SK-N-SH treated with all-trans-retinoic acid at 6 μM for 48 hours (cell line): ENCODE results near the gene EPHA4.

ENCODE experiments used
- ATAC-seq: fragments of 200-7000 bp; cut with Tn5 transposase; 3 replicates; pipeline ENCODE4 v1.9.1; 2020; ENCODE audit warnings: mild to moderate bottlenecking, moderate library complexity
- ARNTL ChIP-seq: fragments of 450-650 bp; formaldehyde crosslinking; IDR thresholded peaks from 2 replicates; pipeline ENCODE4 v1.5.0; 2020; ENCODE audit warnings: low read depth, mild to moderate bottlenecking, moderate library complexity, borderline replicate concordance
- BACH2 ChIP-seq: fragments of 250-450 bp; sonication (Bioruptor Pico); IDR thresholded peaks from 2 replicates; pipeline ENCODE4 v1.9.0; 2021; ENCODE audit warnings: mild to moderate bottlenecking, borderline replicate concordance
- CSDC2 ChIP-seq: fragments of 250-450 bp; sonication (Bioruptor Pico); IDR thresholded peaks from 2 replicates; pipeline ENCODE4 v1.5.0; 2020; ENCODE audit warnings: mild to moderate bottlenecking, moderate library complexity
- ESRRG ChIP-seq: fragments of 250-450 bp; sonication (Bioruptor Pico); IDR thresholded peaks from 2 replicates; pipeline ENCODE4 v1.6.1; 2021; ENCODE audit warnings: mild to moderate bottlenecking
- GLIS3 ChIP-seq: fragments of 250-450 bp; sonication (Bioruptor Pico); IDR thresholded peaks from 2 replicates; pipeline ENCODE4 v1.5.0; 2020; ENCODE audit warnings: mild to moderate bottlenecking, moderate library complexity
- ISL1 ChIP-seq: fragments of 250-450 bp; sonication (Bioruptor Pico); IDR thresholded peaks from 2 replicates; pipeline ENCODE4 v2.1.2; 2022; ENCODE audit warnings: mild to moderate bottlenecking, moderate library complexity
- PPARA ChIP-seq: fragments of 250-450 bp; sonication (Bioruptor Pico); IDR thresholded peaks from 2 replicates; pipeline ENCODE4 v1.5.0; 2020; ENCODE audit warnings: mild to moderate bottlenecking, borderline replicate concordance
- SNAI2 ChIP-seq: fragments of 250-450 bp; sonication (Bioruptor Pico); IDR thresholded peaks from 2 replicates; pipeline ENCODE4 v1.5.0; 2020; ENCODE audit warnings: mild to moderate bottlenecking, moderate library complexity
- TOX ChIP-seq: fragments of 250-450 bp; sonication (Bioruptor Pico); IDR thresholded peaks from 2 replicates; pipeline ENCODE4 v1.8.0; 2021; ENCODE audit warnings: mild to moderate bottlenecking, moderate library complexity, borderline replicate concordance
- ZC3H10 ChIP-seq: fragments of 250-450 bp; sonication (Bioruptor Pico); IDR thresholded peaks from 2 replicates; pipeline ENCODE4 v1.5.1; 2021; ENCODE audit warnings: mild to moderate bottlenecking, moderate library complexity
- ZFP3 ChIP-seq: fragments of 250-450 bp; sonication (Bioruptor Pico); IDR thresholded peaks from 2 replicates; pipeline ENCODE4 v1.5.0; 2020; ENCODE audit warnings: mild to moderate bottlenecking, moderate library complexity
- ZFP30 ChIP-seq: fragments of 450-650 bp; formaldehyde crosslinking; IDR thresholded peaks from 2 replicates; pipeline ENCODE4 v1.5.0; 2022; ENCODE audit warnings: mild to moderate bottlenecking, moderate library complexity
- ZNF565 ChIP-seq: fragments of 450-650 bp; formaldehyde crosslinking; conservative IDR thresholded peaks from 2 replicates; pipeline ENCODE4 v1.5.0; 2020; ENCODE audit warnings: low read depth, mild to moderate bottlenecking, moderate library complexity
- ZNF70 ChIP-seq: fragments of 450-650 bp; formaldehyde crosslinking; IDR thresholded peaks from 2 replicates; pipeline ENCODE4 v1.5.0; 2020; ENCODE audit warnings: mild to moderate bottlenecking, moderate library complexity
- ZNF8 ChIP-seq: fragments of 450-650 bp; formaldehyde crosslinking; IDR thresholded peaks from 2 replicates; pipeline ENCODE4 v1.5.0; 2020; ENCODE audit warnings: mild to moderate bottlenecking, moderate library complexity
- TF ChIP-seq, protein P1 (sequence below): fragments of 250-450 bp; sonication (Bioruptor Pico); IDR thresholded peaks from 2 replicates; pipeline ENCODE4 v1.5.0; 2020; ENCODE audit warnings: mild to moderate bottlenecking, moderate library complexity
- TF ChIP-seq, protein P2 (sequence below): fragments of 250-450 bp; sonication (Bioruptor Pico); IDR thresholded peaks from 2 replicates; pipeline ENCODE4 v1.8.0; 2021; ENCODE audit warnings: low read depth, mild to moderate bottlenecking, moderate library complexity, borderline replicate concordance

EPHA4 gene

DNA sequence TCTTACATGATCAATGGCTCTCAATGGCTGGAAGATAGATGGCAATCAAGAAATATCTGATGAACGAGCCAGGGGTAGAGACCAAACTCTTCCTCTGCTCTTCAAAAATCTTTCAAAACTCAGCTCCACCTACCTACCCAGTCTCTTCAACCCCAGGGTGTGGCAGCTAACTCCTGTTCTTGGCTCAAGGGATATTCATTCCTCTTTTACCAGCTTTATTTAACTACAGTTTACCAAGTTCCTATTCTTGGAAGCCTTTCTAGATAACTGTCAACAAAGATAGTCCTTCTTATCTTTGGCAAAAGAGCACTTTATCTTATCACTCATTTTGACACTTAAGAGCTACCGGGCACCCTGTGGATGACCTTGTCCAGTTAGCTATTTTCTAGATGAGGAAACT, 36.3 kb downstream of the EPHA4 start:
- TF ChIP-seq, protein P1, sequence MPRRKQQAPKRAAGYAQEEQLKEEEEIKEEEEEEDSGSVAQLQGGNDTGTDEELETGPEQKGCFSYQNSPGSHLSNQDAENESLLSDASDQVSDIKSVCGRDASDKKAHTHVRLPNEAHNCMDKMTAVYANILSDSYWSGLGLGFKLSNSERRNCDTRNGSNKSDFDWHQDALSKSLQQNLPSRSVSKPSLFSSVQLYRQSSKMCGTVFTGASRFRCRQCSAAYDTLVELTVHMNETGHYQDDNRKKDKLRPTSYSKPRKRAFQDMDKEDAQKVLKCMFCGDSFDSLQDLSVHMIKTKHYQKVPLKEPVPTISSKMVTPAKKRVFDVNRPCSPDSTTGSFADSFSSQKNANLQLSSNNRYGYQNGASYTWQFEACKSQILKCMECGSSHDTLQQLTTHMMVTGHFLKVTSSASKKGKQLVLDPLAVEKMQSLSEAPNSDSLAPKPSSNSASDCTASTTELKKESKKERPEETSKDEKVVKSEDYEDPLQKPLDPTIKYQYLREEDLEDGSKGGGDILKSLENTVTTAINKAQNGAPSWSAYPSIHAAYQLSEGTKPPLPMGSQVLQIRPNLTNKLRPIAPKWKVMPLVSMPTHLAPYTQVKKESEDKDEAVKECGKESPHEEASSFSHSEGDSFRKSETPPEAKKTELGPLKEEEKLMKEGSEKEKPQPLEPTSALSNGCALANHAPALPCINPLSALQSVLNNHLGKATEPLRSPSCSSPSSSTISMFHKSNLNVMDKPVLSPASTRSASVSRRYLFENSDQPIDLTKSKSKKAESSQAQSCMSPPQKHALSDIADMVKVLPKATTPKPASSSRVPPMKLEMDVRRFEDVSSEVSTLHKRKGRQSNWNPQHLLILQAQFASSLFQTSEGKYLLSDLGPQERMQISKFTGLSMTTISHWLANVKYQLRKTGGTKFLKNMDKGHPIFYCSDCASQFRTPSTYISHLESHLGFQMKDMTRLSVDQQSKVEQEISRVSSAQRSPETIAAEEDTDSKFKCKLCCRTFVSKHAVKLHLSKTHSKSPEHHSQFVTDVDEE (CRISPR knock-in tag) = no peak
- TF ChIP-seq ZNF565 (CRISPR knock-in tag) (no peak), BACH2 (CRISPR knock-in tag) (no peak), CSDC2 (CRISPR knock-in tag) (no peak), TOX (CRISPR knock-in tag) (no peak), ZFP30 (CRISPR knock-in tag) (no peak), ZNF70 (CRISPR knock-in tag) (no peak)
- TF ChIP-seq, protein P2, sequence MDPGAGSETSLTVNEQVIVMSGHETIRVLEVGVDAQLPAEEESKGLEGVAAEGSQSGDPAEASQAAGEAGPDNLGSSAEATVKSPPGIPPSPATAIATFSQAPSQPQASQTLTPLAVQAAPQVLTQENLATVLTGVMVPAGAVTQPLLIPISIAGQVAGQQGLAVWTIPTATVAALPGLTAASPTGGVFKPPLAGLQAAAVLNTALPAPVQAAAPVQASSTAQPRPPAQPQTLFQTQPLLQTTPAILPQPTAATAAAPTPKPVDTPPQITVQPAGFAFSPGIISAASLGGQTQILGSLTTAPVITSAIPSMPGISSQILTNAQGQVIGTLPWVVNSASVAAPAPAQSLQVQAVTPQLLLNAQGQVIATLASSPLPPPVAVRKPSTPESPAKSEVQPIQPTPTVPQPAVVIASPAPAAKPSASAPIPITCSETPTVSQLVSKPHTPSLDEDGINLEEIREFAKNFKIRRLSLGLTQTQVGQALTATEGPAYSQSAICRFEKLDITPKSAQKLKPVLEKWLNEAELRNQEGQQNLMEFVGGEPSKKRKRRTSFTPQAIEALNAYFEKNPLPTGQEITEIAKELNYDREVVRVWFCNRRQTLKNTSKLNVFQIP (CRISPR knock-in tag) = no peak

DNA sequence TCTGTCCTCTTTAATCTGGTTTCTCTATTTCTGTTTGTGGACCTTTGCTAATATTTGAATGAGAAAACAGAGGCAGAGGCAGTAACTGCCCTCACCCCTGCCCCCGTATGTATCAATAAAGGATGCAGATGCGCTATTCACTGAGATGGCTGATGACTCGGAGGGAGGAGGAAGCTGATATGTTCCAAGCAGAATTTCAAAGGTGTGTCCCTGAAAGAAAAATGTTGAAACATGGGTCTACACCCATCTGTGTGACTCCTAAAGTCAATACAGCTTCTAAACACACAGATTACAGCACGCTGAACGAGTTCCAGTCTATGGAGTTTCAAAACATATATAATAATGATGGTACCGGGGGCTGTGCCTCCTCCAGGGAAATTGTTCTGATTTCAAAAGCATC, 38.8 kb downstream of the EPHA4 start:
- no peak for ATAC-seq
- no peak for TF ChIP-seq ESRRG
- TF ChIP-seq ZNF8 (CRISPR knock-in tag) = no peak
- TF ChIP-seq, protein P2 (CRISPR knock-in tag) = no peak
- TF ChIP-seq, protein P1 (CRISPR knock-in tag) = no peak
- no peak for TF ChIP-seq SNAI2
- no peak for TF ChIP-seq ZNF70 (CRISPR knock-in tag)
- no peak for TF ChIP-seq ISL1 (CRISPR knock-in tag)
- no peak for TF ChIP-seq BACH2 (CRISPR knock-in tag)
- no peak for TF ChIP-seq GLIS3 (CRISPR knock-in tag)
- TF ChIP-seq PPARA (CRISPR knock-in tag) = no peak
- TF ChIP-seq ZFP3 (CRISPR knock-in tag) = no peak
- TF ChIP-seq, all 23 proteins: peak for 0

More for the DNA sequence above, 36.3 kb downstream of the EPHA4 start:
- no peak for ATAC-seq

DNA sequence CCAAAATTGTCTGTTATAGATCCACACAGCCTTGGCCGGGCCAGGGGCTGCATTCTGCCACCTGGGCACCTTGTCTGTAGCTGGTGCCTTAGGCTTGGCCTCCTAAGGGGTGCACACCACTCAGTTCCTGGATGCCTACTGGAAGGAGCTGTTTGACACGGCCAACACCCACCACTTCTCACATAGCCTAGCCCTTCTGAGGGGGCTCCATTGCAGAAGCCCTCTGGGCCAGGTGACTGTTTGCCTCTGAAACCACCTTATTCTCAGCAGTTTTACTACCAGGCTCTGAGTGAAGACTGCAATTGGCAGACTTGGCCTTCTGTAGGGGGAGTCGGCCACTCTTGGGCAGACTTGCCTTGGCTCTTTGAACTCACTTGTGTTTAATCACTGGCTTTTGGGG, 39.5 kb downstream of the EPHA4 start:
- TF ChIP-seq ARNTL (CRISPR knock-in tag) (no peak), CSDC2 (CRISPR knock-in tag) (no peak), ZC3H10 (no peak)
- TF ChIP-seq, protein P1 (CRISPR knock-in tag) = no peak
- no peak for ATAC-seq
